WTC11 (cell line): ENCODE measurements around the gene ISY1. TPM values are rescaled to one million over a fixed set of nuclear protein-coding genes. Genes with fewer than 3 reads are reported as not detected.
A peak's percentile ranks its signal among the peaks of the same experiment; 100 is the strongest.

ENCODE experiments used
- ATAC-seq: fragments of 200-7000 bp; cut with Tn5 transposase; 2 replicates; pipeline ENCODE4 v1.10.0; 2021; ENCODE audit warnings: mild to moderate bottlenecking, moderate library complexity
- CTCF ChIA-PET: fragments of 300-600 bp; sonication (Branson Sonifier 250); formaldehyde crosslinking; loops from one replicate; lab custom pipeline; 2021; ENCODE audit warnings: antibody characterized with exemption; lab: Charles Lee
- POLR2A ChIA-PET: fragments of 350-600 bp; sonication (Branson Sonifier 250); formaldehyde crosslinking; loops from one replicate; lab custom pipeline; 2021; ENCODE audit warnings: antibody characterized with exemption; lab: Charles Lee
- DNase-seq: peaks from one replicate; pipeline ENCODE4 v3.0.0; 2021; ENCODE audit warnings: low spot score
- H3K27ac Mint-ChIP-seq: 2 replicates; pipeline ENCODE4 v1.8.0; 2021; ENCODE audit warnings: mixed read lengths
- H3K27me3 Mint-ChIP-seq: 2 replicates; pipeline ENCODE4 v1.8.0; 2021; ENCODE audit warnings: low read depth, mild to moderate bottlenecking, moderate library complexity, mixed read lengths
- H3K36me3 Mint-ChIP-seq: 2 replicates; pipeline ENCODE4 v1.8.0; 2021; ENCODE audit warnings: mixed read lengths
- H3K4me1 Mint-ChIP-seq: 2 replicates; pipeline ENCODE4 v1.8.0; 2022; ENCODE audit warnings: mixed read lengths
- H3K4me3 Mint-ChIP-seq: 2 replicates; pipeline ENCODE4 v1.8.0; 2021; ENCODE audit warnings: mild to moderate bottlenecking, moderate library complexity, mixed read lengths
- H3K9me3 Mint-ChIP-seq: 2 replicates; pipeline ENCODE4 v1.8.0; 2021; ENCODE audit warnings: mixed read lengths
- CREB1 ChIP-seq: sonication (generic); formaldehyde crosslinking; IDR thresholded peaks from 2 replicates; pipeline ENCODE4 v1.8.0; 2023; ENCODE audit warnings: mild to moderate bottlenecking, missing genetic modification reagents
- ETV6 ChIP-seq: sonication (generic); formaldehyde crosslinking; IDR thresholded peaks from 2 replicates; pipeline ENCODE4 v1.8.1; 2022; ENCODE audit warnings: mild to moderate bottlenecking, missing genetic modification reagents
- FOXJ3 ChIP-seq: sonication (generic); formaldehyde crosslinking; IDR thresholded peaks from 2 replicates; pipeline ENCODE4 v1.9.0; 2021; ENCODE audit warnings: missing genetic modification reagents, mild to moderate bottlenecking, borderline replicate concordance
- FOXP1 ChIP-seq: sonication (generic); formaldehyde crosslinking; IDR thresholded peaks from 2 replicates; pipeline ENCODE4 v1.8.0; 2022; ENCODE audit warnings: missing genetic modification reagents, mild to moderate bottlenecking, moderate library complexity, borderline replicate concordance
- HMGA2 ChIP-seq: fragments of 250-450 bp; sonication (Bioruptor Pico); IDR thresholded peaks from 2 replicates; pipeline ENCODE4 v1.4.0; 2021; ENCODE audit warnings: mild to moderate bottlenecking, moderate library complexity
- JAZF1 ChIP-seq: fragments of 250-450 bp; sonication (Bioruptor Pico); IDR thresholded peaks from 2 replicates; pipeline ENCODE4 v1.9.0; 2021; ENCODE audit warnings: moderate library complexity, mild to moderate bottlenecking, inconsistent platforms
- JUN ChIP-seq: sonication (generic); formaldehyde crosslinking; IDR thresholded peaks from 2 replicates; pipeline ENCODE4 v1.8.0; 2023; ENCODE audit warnings: mild to moderate bottlenecking, missing genetic modification reagents
- MYBL2 ChIP-seq: sonication (generic); formaldehyde crosslinking; IDR thresholded peaks from 2 replicates; pipeline ENCODE4 v1.8.1; 2023; ENCODE audit warnings: mild to moderate bottlenecking, moderate library complexity, missing genetic modification reagents
- NFATC4 ChIP-seq: fragments of 250-450 bp; sonication (Bioruptor Pico); IDR thresholded peaks from 2 replicates; pipeline ENCODE4 v1.9.0; 2021; ENCODE audit warnings: mild to moderate bottlenecking
- NR2C2 ChIP-seq: sonication (generic); formaldehyde crosslinking; IDR thresholded peaks from 2 replicates; pipeline ENCODE4 v1.8.0; 2022; ENCODE audit warnings: mild to moderate bottlenecking, missing genetic modification reagents
- TCF7 ChIP-seq: sonication (generic); formaldehyde crosslinking; IDR thresholded peaks from 2 replicates; pipeline ENCODE4 v1.8.0; 2022; ENCODE audit warnings: mild to moderate bottlenecking, low read depth, missing genetic modification reagents, moderate library complexity
- TEAD1 ChIP-seq: sonication (generic); formaldehyde crosslinking; IDR thresholded peaks from 2 replicates; pipeline ENCODE4 v1.8.0; 2022; ENCODE audit warnings: mild to moderate bottlenecking, missing genetic modification reagents
- ZNF423 ChIP-seq: fragments of 250-450 bp; sonication (Bioruptor Pico); IDR thresholded peaks from 2 replicates; pipeline ENCODE4 v2.1.2; 2022; ENCODE audit warnings: mild to moderate bottlenecking, moderate library complexity
- total RNA-seq: library from RNA; stranded (reverse); gene quantifications from 3 replicates; pipeline ENCODE4 v1.2.3, GENCODE V29; 2021
- TF ChIP-seq, protein P1 (sequence below): sonication (generic); formaldehyde crosslinking; IDR thresholded peaks from 2 replicates; pipeline ENCODE4 v1.8.0; 2022; ENCODE audit warnings: mild to moderate bottlenecking, missing genetic modification reagents
- TF ChIP-seq, protein P2 (sequence below): fragments of 250-450 bp; sonication (Bioruptor Pico); IDR thresholded peaks from 2 replicates; pipeline ENCODE4 v1.9.0; 2021; ENCODE audit warnings: mild to moderate bottlenecking
- TF ChIP-seq, protein P3 (sequence below): sonication (generic); formaldehyde crosslinking; conservative IDR thresholded peaks from 2 replicates; pipeline ENCODE4 v1.8.1; 2022; ENCODE audit warnings: mild to moderate bottlenecking, missing genetic modification reagents
- TF ChIP-seq, protein P4 (sequence below): fragments of 250-450 bp; sonication (Bioruptor Pico); IDR thresholded peaks from 2 replicates; pipeline ENCODE4 v2.1.2; 2022; ENCODE audit warnings: mild to moderate bottlenecking, moderate library complexity
- TF ChIP-seq, protein P5 (sequence below): sonication (generic); formaldehyde crosslinking; IDR thresholded peaks from 2 replicates; pipeline ENCODE4 v1.8.0; 2022; ENCODE audit warnings: mild to moderate bottlenecking, missing genetic modification reagents
- TF ChIP-seq, protein P6 (sequence below): sonication (generic); formaldehyde crosslinking; IDR thresholded peaks from 2 replicates; pipeline ENCODE4 v1.8.1; 2023; ENCODE audit warnings: mild to moderate bottlenecking, missing genetic modification reagents

Gene ISY1
- total RNA-seq, 1 experiment from 2014 or later = 25.0 TPM

DNA sequence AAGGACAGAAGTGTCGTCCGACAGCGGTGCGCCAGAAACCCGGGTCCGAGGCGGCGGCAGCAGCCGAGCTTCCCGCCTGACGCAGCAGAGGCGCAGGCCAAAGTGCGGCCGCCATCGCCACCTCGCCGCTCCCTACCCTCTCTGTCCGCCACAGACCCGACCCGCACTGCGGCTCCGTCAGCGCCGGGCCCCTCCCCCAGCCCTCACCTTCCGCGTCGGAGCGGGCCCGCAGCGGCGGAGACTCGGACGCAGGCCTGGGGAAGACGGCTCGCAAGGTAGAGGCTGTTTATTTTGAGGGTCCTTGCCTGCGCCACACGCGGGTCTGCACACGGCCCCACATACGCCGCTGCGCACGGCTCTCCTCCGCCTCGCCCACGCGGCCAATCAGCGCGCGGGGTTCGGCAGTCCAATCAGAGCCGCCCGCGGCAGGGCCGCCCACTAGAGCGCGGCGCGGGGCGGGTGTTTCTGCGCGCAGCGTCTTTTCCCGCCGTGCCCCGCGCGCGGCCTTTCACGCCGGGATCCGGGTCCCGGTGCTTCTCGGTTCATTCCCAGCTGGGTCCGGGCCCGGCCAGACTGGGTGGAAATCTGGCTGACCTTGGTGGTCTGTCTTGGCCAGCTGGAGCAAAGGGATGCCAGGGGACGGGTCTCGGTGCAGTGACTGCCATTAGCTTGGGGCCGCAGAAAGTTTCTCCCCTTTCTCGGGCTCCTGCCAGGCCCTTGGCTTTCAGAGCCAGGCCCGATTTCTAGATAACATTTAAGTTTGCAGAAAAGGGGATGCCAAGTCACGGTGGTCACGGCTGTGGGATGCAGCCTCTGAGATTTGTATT, 22.9 kb upstream of the ISY1 start, which contains the start of gene CNBP (continued):
- TF ChIP-seq JAZF1 (CRISPR knock-in tag) (no peak), NFATC4 (CRISPR knock-in tag) (no peak), TEAD1 (CRISPR knock-in tag) (no peak)
- TF ChIP-seq, protein P1, sequence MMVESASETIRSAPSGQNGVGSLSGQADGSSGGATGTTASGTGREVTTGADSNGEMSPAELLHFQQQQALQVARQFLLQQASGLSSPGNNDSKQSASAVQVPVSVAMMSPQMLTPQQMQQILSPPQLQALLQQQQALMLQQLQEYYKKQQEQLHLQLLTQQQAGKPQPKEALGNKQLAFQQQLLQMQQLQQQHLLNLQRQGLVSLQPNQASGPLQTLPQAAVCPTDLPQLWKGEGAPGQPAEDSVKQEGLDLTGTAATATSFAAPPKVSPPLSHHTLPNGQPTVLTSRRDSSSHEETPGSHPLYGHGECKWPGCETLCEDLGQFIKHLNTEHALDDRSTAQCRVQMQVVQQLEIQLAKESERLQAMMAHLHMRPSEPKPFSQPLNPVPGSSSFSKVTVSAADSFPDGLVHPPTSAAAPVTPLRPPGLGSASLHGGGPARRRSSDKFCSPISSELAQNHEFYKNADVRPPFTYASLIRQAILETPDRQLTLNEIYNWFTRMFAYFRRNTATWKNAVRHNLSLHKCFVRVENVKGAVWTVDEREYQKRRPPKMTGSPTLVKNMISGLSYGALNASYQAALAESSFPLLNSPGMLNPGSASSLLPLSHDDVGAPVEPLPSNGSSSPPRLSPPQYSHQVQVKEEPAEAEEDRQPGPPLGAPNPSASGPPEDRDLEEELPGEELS (CRISPR knock-in tag) = no peak; the same call in 1 of the 2 replicates
- TF ChIP-seq, protein P2, sequence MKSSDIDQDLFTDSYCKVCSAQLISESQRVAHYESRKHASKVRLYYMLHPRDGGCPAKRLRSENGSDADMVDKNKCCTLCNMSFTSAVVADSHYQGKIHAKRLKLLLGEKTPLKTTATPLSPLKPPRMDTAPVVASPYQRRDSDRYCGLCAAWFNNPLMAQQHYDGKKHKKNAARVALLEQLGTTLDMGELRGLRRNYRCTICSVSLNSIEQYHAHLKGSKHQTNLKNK (CRISPR knock-in tag) = no peak
- TF ChIP-seq, protein P3, sequence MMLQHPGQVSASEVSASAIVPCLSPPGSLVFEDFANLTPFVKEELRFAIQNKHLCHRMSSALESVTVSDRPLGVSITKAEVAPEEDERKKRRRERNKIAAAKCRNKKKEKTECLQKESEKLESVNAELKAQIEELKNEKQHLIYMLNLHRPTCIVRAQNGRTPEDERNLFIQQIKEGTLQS (CRISPR knock-in tag) = no peak

DNA sequence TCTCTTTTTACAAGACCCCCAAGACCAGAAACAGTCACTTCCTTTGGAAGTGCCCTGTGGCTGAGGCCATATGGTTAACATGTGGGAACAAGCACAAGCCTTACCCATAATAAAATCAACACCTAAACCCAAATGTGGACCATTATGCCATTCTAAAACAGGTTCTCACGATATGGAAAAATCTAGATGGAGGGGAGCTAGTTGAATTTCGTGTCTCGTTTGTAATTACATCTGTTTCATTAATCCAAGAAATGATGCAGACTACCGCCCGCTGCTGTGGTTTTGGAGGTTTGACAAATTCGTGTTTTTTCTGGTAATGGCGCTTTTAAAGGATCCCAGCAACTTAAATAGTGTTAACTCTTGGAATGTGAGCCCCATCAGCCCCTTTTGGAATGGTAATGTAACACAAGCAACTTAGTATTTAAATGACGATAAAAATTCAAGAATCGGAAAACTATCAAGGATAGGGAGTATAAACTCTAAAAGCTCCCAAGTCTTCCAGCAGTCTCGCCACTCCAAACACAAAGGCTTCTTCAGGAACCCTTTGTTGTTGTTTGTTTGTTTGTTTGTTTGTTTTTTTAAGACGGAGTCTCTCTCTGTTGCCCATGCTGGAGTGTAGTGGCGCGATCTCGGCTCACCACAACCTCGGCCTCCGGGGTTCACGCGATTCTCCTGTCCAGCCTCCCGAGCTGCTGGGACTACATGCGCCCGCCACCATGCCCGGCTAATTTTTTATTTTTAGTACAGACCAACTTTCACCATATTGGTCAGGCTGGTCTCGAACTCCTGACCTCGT, 21.7 kb upstream of the ISY1 start:
- CTCF ChIA-PET = interaction anchor here (2.0 to 2.6 kb wide), 2 partner anchors 20 to 63 kb away, joined by 7 to 13 read pairs; no protein-coding TSS in a partner anchor
- peak overlapping the region; percentile 94 for H3K27ac Mint-ChIP-seq
- no peaks in the 10 kb centered on the region for H3K27me3 Mint-ChIP-seq
- no peaks in the 10 kb centered on the region for H3K9me3 Mint-ChIP-seq
- peaks cover 42% of the 10 kb centered on the region for H3K36me3 Mint-ChIP-seq
- no peak for ATAC-seq
- POLR2A ChIA-PET = interaction anchor here (1.3 to 1.5 kb wide), 2 partner anchors 63 to 133 kb away, joined by 4 to 5 read pairs; a partner anchor contains a TSS
- H3K4me3 Mint-ChIP-seq = peak overlapping the region; percentile 89
- no peak for DNase-seq
- TF ChIP-seq CREB1 (no peak), NR2C2 (CRISPR knock-in tag) (no peak), ZNF423 (CRISPR knock-in tag) (no peak), TCF7 (CRISPR knock-in tag) (no peak), FOXJ3 (CRISPR knock-in tag) (no peak), ETV6 (CRISPR knock-in tag) (no peak), JUN (CRISPR knock-in tag) (no peak), MYBL2 (no peak), FOXP1 (CRISPR knock-in tag) (no peak), HMGA2 (no peak), JAZF1 (CRISPR knock-in tag) (no peak)
- TF ChIP-seq, protein P4, sequence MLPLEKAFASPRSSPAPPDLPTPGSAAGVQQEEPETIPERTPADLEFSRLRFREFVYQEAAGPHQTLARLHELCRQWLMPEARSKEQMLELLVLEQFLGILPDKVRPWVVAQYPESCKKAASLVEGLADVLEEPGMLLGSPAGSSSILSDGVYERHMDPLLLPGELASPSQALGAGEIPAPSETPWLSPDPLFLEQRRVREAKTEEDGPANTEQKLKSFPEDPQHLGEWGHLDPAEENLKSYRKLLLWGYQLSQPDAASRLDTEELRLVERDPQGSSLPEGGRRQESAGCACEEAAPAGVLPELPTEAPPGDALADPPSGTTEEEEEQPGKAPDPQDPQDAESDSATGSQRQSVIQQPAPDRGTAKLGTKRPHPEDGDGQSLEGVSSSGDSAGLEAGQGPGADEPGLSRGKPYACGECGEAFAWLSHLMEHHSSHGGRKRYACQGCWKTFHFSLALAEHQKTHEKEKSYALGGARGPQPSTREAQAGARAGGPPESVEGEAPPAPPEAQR = no peak
- TF ChIP-seq, protein P5, sequence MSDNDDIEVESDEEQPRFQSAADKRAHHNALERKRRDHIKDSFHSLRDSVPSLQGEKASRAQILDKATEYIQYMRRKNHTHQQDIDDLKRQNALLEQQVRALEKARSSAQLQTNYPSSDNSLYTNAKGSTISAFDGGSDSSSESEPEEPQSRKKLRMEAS (CRISPR knock-in tag) = no peak
- TF ChIP-seq, protein P6, sequence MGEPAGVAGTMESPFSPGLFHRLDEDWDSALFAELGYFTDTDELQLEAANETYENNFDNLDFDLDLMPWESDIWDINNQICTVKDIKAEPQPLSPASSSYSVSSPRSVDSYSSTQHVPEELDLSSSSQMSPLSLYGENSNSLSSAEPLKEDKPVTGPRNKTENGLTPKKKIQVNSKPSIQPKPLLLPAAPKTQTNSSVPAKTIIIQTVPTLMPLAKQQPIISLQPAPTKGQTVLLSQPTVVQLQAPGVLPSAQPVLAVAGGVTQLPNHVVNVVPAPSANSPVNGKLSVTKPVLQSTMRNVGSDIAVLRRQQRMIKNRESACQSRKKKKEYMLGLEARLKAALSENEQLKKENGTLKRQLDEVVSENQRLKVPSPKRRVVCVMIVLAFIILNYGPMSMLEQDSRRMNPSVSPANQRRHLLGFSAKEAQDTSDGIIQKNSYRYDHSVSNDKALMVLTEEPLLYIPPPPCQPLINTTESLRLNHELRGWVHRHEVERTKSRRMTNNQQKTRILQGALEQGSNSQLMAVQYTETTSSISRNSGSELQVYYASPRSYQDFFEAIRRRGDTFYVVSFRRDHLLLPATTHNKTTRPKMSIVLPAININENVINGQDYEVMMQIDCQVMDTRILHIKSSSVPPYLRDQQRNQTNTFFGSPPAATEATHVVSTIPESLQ (CRISPR knock-in tag) = no peak
- TF ChIP-seq, all 79 proteins: peak for 0
- peaks cover 28% of the 10 kb centered on the region for H3K4me1 Mint-ChIP-seq
